Neural cell (in vitro differentiated cells): Measurements from ENCODE around the gene POU4F3. TPM values are rescaled to one million over a fixed set of nuclear protein-coding genes. Genes with fewer than 3 reads are reported as not detected.

Experiments
- H2AFZ ChIP-seq: fragments of 200-600, 300-800 bp; sonication (generic), shearing (Covaris generic); 2 replicates; pipeline ENCODE4 v1.6.0; 2014; ENCODE audit warnings: low read depth, mild to moderate bottlenecking, antibody characterized with exemption, low read length, moderate library complexity
- H3F3A ChIP-seq: fragments of 200-600 bp; shearing (Covaris generic); 2 replicates; pipeline ENCODE4 v1.6.1; 2016; ENCODE audit warnings: mild to moderate bottlenecking, moderate library complexity, mixed read lengths, antibody characterized with exemption, low read length; ENCODE audit not compliant: insufficient read depth, poor library complexity, severe bottlenecking
- H3K27ac ChIP-seq: fragments of 200-600, 300-800 bp; sonication (generic), shearing (Covaris generic); 2 replicates; pipeline ENCODE4 v1.5.1; 2014; ENCODE audit warnings: mild to moderate bottlenecking, low read length, moderate library complexity
- H3K27me3 ChIP-seq: fragments of 300-800, 200-600 bp; sonication (generic), shearing (Covaris generic); 2 replicates; pipeline ENCODE4 v1.6.0; 2014; ENCODE audit warnings: mild to moderate bottlenecking, low read depth, low read length, moderate library complexity; ENCODE audit not compliant: insufficient read depth
- H3K36me3 ChIP-seq: fragments of 300-800, 200-600 bp; sonication (generic), shearing (Covaris generic); 2 replicates; pipeline ENCODE4 v1.5.1; 2014; ENCODE audit warnings: mild to moderate bottlenecking, antibody characterized with exemption, low read length, moderate library complexity; ENCODE audit not compliant: insufficient read depth
- H3K4me2 ChIP-seq: fragments of 300-800, 200-600 bp; sonication (generic), shearing (Covaris generic); 2 replicates; pipeline ENCODE4 v1.6.0; 2014; ENCODE audit warnings: mild to moderate bottlenecking, low read length
- H3K4me3 ChIP-seq: fragments of 300-800, 200-600 bp; sonication (generic), shearing (Covaris generic); 2 replicates; pipeline ENCODE4 v1.5.1; 2014; ENCODE audit warnings: mild to moderate bottlenecking, low read length, moderate library complexity
- H3K79me2 ChIP-seq: fragments of 200-600 bp; shearing (Covaris generic); replicated peaks from 2 replicates; pipeline ENCODE4 v1.6.0; 2014; ENCODE audit warnings: mild to moderate bottlenecking, low read length, moderate library complexity; ENCODE audit not compliant: insufficient read depth
- H3K9ac ChIP-seq: fragments of 300-800, 200-600 bp; sonication (generic), shearing (Covaris generic); 2 replicates; pipeline ENCODE4 v1.6.1; 2016; ENCODE audit warnings: mild to moderate bottlenecking, low read length, mixed read lengths
- H3K9me2 ChIP-seq: fragments of 200-600 bp; shearing (Covaris generic); 2 replicates; pipeline ENCODE4 v1.6.1; 2016; ENCODE audit warnings: mild to moderate bottlenecking, low read length, mixed read lengths; ENCODE audit not compliant: insufficient read depth
- H3K9me3 ChIP-seq: fragments of 200-600, 300-800 bp; sonication (generic), shearing (Covaris generic); 2 replicates; pipeline ENCODE4 v1.6.1; 2016; ENCODE audit warnings: mild to moderate bottlenecking, mixed run types, low read length, moderate library complexity, mixed read lengths
- H4K20me1 ChIP-seq: fragments of 200-600 bp; shearing (Covaris generic); 2 replicates; pipeline ENCODE4 v1.6.1; 2016; ENCODE audit warnings: mild to moderate bottlenecking, mixed run types; ENCODE audit not compliant: insufficient read depth
- CTCF ChIP-seq: fragments of 450-650 bp; IDR thresholded peaks from 2 replicates; pipeline ENCODE4 v1.5.1; 2014; ENCODE audit warnings: antibody characterized with exemption, mild to moderate bottlenecking, moderate library complexity; ENCODE audit not compliant: poor library complexity, severe bottlenecking
- EP300 ChIP-seq: fragments of 450-650 bp; conservative IDR thresholded peaks from 2 replicates; pipeline ENCODE4 v1.6.1; 2014; ENCODE audit warnings: antibody characterized with exemption, mild to moderate bottlenecking, moderate library complexity; ENCODE audit not compliant: poor library complexity, severe bottlenecking
- EZH2 ChIP-seq: fragments of 200-600, 300-800 bp; shearing (Covaris generic), sonication (generic); IDR thresholded peaks from 2 replicates; pipeline ENCODE4 v1.6.1; 2014; ENCODE audit warnings: antibody characterized with exemption, low read length, borderline replicate concordance, mild to moderate bottlenecking; ENCODE audit not compliant: insufficient read depth, poor library complexity, severe bottlenecking
- MXI1 ChIP-seq: fragments of 450-650 bp; conservative IDR thresholded peaks from 2 replicates; pipeline ENCODE4 v1.6.1; 2014; ENCODE audit warnings: antibody characterized with exemption, mild to moderate bottlenecking; ENCODE audit not compliant: poor library complexity, severe bottlenecking
- POLR2AphosphoS5 ChIP-seq: IDR thresholded peaks from 2 replicates; pipeline ENCODE4 v1.6.1; 2012
- RAD21 ChIP-seq: fragments of 450-650 bp; conservative IDR thresholded peaks from 2 replicates; pipeline ENCODE4 v1.6.1; 2014; ENCODE audit warnings: antibody characterized with exemption, mild to moderate bottlenecking, moderate library complexity
- REST ChIP-seq: IDR thresholded peaks from 2 replicates; pipeline ENCODE4 v1.6.1; 2012; ENCODE audit warnings: borderline replicate concordance
- SMC3 ChIP-seq: fragments of 450-650 bp; conservative IDR thresholded peaks from 2 replicates; pipeline ENCODE4 v1.6.1; 2014; ENCODE audit warnings: antibody characterized with exemption, mild to moderate bottlenecking, moderate library complexity; ENCODE audit not compliant: poor library complexity
- TAF1 ChIP-seq: IDR thresholded peaks from 2 replicates; pipeline ENCODE4 v1.6.1; 2012; ENCODE audit warnings: low read depth
- polyA plus RNA-seq: library from polyadenylated mRNA; depleted of rRNA; stranded (reverse); fragments of >200 nt; gene quantifications from 2 replicates; pipeline ENCODE4 v1.2.3, GENCODE V29; 2014

The POU4F3 gene
- polyA plus RNA-seq, 1 donor from 2014 or later = 0.15 TPM

- H3K4me3 ChIP-seq = no peak overlapping the region
- H3K4me2 ChIP-seq = no peak overlapping the region
- H3F3A ChIP-seq = no peaks in the 10 kb centered on the region
- no peak overlapping the region for H3K9ac ChIP-seq
- H3K36me3 ChIP-seq = no peaks in the 10 kb centered on the region
- no peak for TF ChIP-seq EP300
- no peak for TF ChIP-seq EZH2
- TF ChIP-seq REST = no peak
- no peak for TF ChIP-seq MXI1
- TF ChIP-seq POLR2AphosphoS5 = no peak
- no peak for TF ChIP-seq CTCF
- no peak for TF ChIP-seq SMC3
- TF ChIP-seq TAF1 = no peak
- TF ChIP-seq RAD21 = no peak
- no peaks in the 10 kb centered on the region for H4K20me1 ChIP-seq
- no peak overlapping the region for H2AFZ ChIP-seq
- H3K79me2 ChIP-seq = no peaks in the 10 kb centered on the region
- H3K27ac ChIP-seq = no peak overlapping the region
- no peaks in the 10 kb centered on the region for H3K27me3 ChIP-seq
- no peaks in the 10 kb centered on the region for H3K9me2 ChIP-seq
- H3K9me3 ChIP-seq = no peaks in the 10 kb centered on the region
These were observed 36.2 kb upstream of the POU4F3 start for GRCh38 chr5:146302406-146302805.

- H3K4me2 ChIP-seq = no peak overlapping the region
- no peak overlapping the region for H3K27ac ChIP-seq
- TF ChIP-seq POLR2AphosphoS5 (no peak), CTCF (no peak)
These were observed 31.8 kb upstream of the POU4F3 start for GRCh38 chr5:146306838-146307237.

More at GRCh38 chr5:146306838-146307237, 31.8 kb upstream of the POU4F3 start:
- Histone ChIP-seq H2AFZ (no peak overlapping the region), H4K20me1 (no peaks in the 10 kb centered on the region), H3K9me3 (no peaks in the 10 kb centered on the region), H3K36me3 (no peaks in the 10 kb centered on the region), H3K9me2 (no peaks in the 10 kb centered on the region), H3K79me2 (no peaks in the 10 kb centered on the region), H3K4me3 (no peak overlapping the region), H3K9ac (no peak overlapping the region), H3K27me3 (no peaks in the 10 kb centered on the region), H3F3A (no peaks in the 10 kb centered on the region)
